Measurements from ENCODE around the gene TNFRSF19.

DNA sequence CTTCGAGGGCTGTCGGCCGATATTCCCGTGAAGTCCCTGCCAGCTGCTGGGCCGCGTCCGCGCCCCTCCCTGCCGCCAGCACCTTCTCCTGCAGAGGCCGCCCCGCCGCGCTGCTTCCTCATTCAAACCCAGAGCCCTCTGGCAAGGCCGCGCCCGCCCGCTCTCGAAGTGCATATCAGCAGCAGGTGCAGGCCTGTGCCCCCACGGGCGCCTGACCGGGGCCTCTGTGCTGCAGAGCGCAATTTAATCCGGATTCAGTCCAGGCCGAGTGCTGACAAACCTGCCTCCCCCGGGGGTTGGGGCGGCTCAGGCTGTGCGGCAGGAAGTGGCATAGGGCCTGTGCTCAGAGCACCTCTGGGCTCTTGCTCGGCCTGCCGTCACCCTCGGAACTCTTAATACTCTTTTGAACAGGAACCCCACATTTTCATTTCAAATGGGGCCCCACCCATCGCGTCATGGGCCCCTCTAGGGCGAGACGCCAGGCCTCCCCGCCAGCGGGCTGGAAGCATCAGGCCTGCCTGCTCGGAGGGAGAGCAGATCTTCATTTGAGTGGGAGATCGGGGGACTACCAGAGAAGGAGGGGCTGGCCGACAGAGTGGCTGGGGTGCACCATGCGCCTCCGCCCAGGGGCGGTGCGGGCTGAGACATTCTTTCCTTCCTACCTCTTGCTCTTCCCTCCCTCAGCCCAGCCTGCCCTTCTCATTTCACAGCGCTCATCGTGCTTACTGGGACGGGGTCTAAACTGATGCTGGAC, 125.7 kb downstream of the TNFRSF19 start:
- TF ChIP-seq CTCF (IDR thresholded peaks at IDR 0.05) (no peak), POLR2A (IDR thresholded peaks at IDR 0.05) (no peak)

Measured in uterus (tissue), 2 donors.